HEK293T (cell line): ENCODE data around the gene PLCB4.

ENCODE experiments used
- FOXK2 ChIP-seq: fragments of 450-650 bp; IDR thresholded peaks from 2 replicates; pipeline ENCODE4 v1.6.1; 2016; ENCODE audit warnings: mild to moderate bottlenecking
- SP1 ChIP-seq: fragments of 450-650 bp; IDR thresholded peaks from 2 replicates; pipeline ENCODE4 v1.6.1; 2017
- SUZ12 ChIP-seq: fragments of 450-650 bp; IDR thresholded peaks from 2 replicates; pipeline ENCODE4 v1.6.1; 2016; ENCODE audit warnings: mild to moderate bottlenecking

- no peak for TF ChIP-seq FOXK2
- no peak for TF ChIP-seq SUZ12
- TF ChIP-seq SP1, result no peak
Measured at GRCh38 chr20:9374072-9374471, 305.2 kb downstream of the PLCB4 start.
